Stimulated activated naive B cell treated with anti-CD40 and anti-IgM and Interleukin-4, amounts not matched to agents 10 μg/mL and 1 μg/mL and 100 μg/mL, for 72 hours (primary cell): ENCODE measurements around the gene KATNAL1.

Experiments used
- ATAC-seq, 2 donors: fragments of 150-1000 bp; cut with Tn5 transposase; replicated peaks; 2 replicates each; pipeline ENCODE4 v1.10.0; 2021; ENCODE audit warnings: moderate library complexity in 1 of 2
- DNase-seq: peaks from one replicate; pipeline ENCODE4 v3.0.0; 2021
- H3K27ac Mint-ChIP-seq: one replicate; pipeline ENCODE4 v1.8.0; 2022; ENCODE audit warnings: mild to moderate bottlenecking, mixed read lengths
- H3K27me3 Mint-ChIP-seq, 2 donors: one replicate each; pipeline ENCODE4 v1.8.0; 2022; ENCODE audit warnings: mixed read lengths in 2 of 2
- H3K36me3 Mint-ChIP-seq, 2 donors: one replicate each; pipeline ENCODE4 v1.8.0; 2022; ENCODE audit warnings: mixed read lengths in 2 of 2, mild to moderate bottlenecking in 1 of 2
- H3K4me1 Mint-ChIP-seq, 2 donors: one replicate each; pipeline ENCODE4 v1.8.0; 2022; ENCODE audit warnings: mixed read lengths in 2 of 2, mild to moderate bottlenecking in 1 of 2
- H3K4me3 Mint-ChIP-seq, 2 donors: one replicate each; pipeline ENCODE4 v1.8.0; 2022; ENCODE audit warnings: mild to moderate bottlenecking in 2 of 2, mixed read lengths in 2 of 2, moderate library complexity in 1 of 2
- H3K9me3 Mint-ChIP-seq, 2 donors: one replicate each; pipeline ENCODE4 v1.8.0; 2022; ENCODE audit warnings: mixed read lengths in 2 of 2, mild to moderate bottlenecking in 1 of 2

The KATNAL1 gene

DNA sequence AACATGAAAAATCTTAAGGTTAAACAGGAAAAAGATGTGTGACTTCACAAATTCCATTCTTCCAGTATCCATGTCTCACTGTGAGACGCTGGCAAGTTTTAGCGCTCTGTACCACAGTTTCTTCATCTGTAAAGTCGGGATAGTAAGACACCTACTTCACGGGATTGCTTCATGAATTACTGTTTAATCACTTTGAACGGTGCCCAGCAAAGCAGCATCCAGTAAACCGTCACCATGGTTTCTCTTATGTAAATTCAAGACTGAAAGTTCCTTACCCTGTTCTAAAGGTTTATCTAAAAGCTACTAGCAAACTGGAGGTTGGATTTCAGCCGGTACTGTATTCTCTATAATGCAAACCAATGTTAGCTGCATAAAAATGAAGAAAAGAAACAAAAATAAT is 53.5 kb downstream of the KATNAL1 start:
- DNase-seq (no peak), ATAC-seq (no peak)
- no peak overlapping the region for H3K4me3 Mint-ChIP-seq
- H3K9me3 Mint-ChIP-seq, result peaks cover 0 to 5% of the 10 kb centered on the region in 2 donors
- H3K4me1 Mint-ChIP-seq, result peaks cover 9 to 15% of the 10 kb centered on the region in 2 donors
- no peaks in the 10 kb centered on the region for H3K27me3 Mint-ChIP-seq
- peaks cover 11 to 13% of the 10 kb centered on the region in 2 donors for H3K36me3 Mint-ChIP-seq
- H3K27ac Mint-ChIP-seq, result no peak overlapping the region

DNA sequence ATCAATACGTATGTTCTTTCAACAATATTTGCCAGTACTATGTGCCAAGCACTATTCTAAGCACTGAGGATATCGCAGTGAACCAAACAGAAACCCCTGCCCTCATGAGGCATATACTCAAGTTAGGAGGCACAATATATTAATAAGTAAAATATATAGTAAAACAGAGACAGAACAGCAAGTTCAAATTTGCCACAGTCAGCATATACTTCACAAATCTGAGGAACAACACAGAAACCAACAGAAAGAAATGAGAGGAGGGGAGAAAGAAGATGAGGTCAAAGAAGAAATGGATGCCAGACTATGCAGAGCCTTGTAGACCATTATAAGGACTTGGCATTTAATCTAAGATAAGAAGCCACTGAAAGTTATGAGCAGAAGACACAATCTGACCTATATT is 59.9 kb downstream of the KATNAL1 start:
- H3K9me3 Mint-ChIP-seq, result peaks cover 0 to 8% of the 10 kb centered on the region in 2 donors
- H3K4me3 Mint-ChIP-seq, result no peak overlapping the region
- H3K36me3 Mint-ChIP-seq, result peaks cover 25 to 29% of the 10 kb centered on the region in 2 donors
- no peak overlapping the region for H3K27ac Mint-ChIP-seq
- peaks cover 0 to 11% of the 10 kb centered on the region in 2 donors for H3K4me1 Mint-ChIP-seq
- no peaks in the 10 kb centered on the region for H3K27me3 Mint-ChIP-seq
- DNase-seq (no peak), ATAC-seq (no peak)

DNA sequence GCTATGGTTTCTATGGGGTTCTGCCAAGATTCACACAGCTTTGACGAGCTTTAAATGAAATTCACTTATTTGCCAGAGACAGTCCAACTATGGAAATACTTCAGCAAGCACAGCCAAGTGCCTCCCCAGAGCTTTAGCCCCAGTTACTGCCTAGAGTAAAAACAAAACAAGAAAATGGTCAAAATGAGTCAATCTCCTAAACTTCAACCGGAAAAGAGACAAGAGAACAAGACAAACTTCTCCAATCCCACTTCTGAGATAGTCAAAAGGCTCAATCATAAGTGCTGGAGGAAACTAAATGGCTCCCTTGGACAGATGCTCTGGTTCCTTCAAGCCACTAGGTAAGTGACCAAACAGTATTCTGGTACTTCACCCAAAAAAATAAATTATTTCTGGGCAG is 65.8 kb downstream of the KATNAL1 start:
- Mint-ChIP-seq H3K4me3 (no peak overlapping the region), H3K4me1 (peaks cover 0 to 11% of the 10 kb centered on the region in 2 donors), H3K27ac (no peak overlapping the region), H3K9me3 (peaks cover 0 to 2% of the 10 kb centered on the region in 2 donors), H3K27me3 (no peaks in the 10 kb centered on the region), H3K36me3 (peaks cover 21 to 25% of the 10 kb centered on the region in 2 donors)
- peak in 1 of 2 donors; percentile 12 for ATAC-seq
- DNase-seq, result no peak

DNA sequence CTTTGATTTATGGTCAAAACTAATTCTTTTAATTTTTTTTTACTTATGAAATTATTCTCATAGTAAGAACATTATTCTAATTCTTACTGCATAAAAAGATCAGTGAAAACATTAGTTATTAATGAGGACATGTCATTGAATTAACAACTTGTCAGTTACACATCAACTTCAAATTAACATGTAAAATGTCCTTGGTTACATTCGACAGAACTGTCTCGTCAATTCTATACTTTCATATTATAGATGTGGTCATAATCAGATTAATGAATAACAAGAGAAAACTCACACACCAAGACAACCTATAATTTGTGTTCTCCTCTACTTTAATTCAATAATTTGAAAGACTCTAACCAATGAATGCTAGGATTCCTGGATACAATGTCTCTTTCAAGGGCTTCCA is 66.7 kb downstream of the KATNAL1 start:
- Mint-ChIP-seq H3K9me3 (peaks cover 0 to 2% of the 10 kb centered on the region in 2 donors), H3K27ac (no peak overlapping the region), H3K4me1 (peaks cover 0 to 3% of the 10 kb centered on the region in 2 donors), H3K4me3 (no peak overlapping the region), H3K36me3 (peaks cover 19 to 20% of the 10 kb centered on the region in 2 donors), H3K27me3 (no peaks in the 10 kb centered on the region)
- no peak for ATAC-seq
- no peak for DNase-seq

DNA sequence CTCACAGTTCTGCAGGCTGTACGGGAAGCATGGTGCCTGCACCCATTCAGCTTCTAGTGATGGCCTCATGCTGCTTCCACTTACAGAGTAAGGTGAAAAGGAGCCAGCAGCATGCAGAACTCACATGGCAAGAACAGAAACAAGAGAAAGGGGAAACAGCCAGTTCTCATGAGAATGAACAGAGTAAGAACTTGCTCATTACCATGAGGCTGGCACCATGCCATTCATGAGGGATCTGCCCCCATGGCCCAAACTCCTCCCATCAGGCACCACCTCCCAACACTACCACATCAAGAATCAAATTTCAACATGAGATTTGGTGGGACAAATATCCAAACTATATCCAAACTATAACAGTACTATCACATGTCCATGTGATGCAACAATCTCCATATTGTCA is 72.1 kb downstream of the KATNAL1 start:
- ATAC-seq (peak in 1 of 2 donors; percentile 53), DNase-seq (no peak)
- no peaks in the 10 kb centered on the region for H3K4me1 Mint-ChIP-seq
- no peak overlapping the region for H3K27ac Mint-ChIP-seq
- peaks cover 5 to 13% of the 10 kb centered on the region in 2 donors for H3K36me3 Mint-ChIP-seq
- H3K9me3 Mint-ChIP-seq, result no peaks in the 10 kb centered on the region
- no peak overlapping the region for H3K4me3 Mint-ChIP-seq
- H3K27me3 Mint-ChIP-seq, result no peaks in the 10 kb centered on the region

DNA sequence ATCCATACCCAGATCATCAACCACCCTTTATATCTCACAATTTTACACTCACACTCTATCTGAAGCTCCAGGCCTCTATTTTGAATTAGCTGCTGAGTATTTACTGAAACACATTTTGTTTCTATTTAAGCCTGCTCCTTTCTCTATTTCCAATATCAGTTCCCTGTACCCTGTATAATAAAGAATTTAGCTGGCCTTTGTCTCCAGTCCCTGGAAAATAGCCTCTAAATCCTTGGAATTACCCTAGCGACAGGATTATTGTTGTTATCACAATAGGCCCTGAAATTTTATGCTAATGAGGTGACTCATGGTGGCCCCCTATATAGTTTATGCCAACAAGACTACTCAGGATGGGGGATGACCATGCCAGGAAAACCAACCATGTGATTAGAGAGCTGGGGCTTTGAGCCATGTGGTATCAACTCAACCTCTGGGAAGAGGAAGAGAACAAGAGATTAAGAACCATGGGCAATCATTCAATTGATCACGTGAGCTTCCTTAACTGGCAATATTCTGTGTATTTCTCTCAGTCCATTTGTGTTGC is 72.7 kb downstream of the KATNAL1 start:
- H3K27me3 Mint-ChIP-seq, result no peaks in the 10 kb centered on the region
- H3K27ac Mint-ChIP-seq, result no peak overlapping the region
- H3K36me3 Mint-ChIP-seq, result peaks cover 6 to 9% of the 10 kb centered on the region in 2 donors
- H3K4me1 Mint-ChIP-seq, result no peaks in the 10 kb centered on the region
- DNase-seq (no peak), ATAC-seq (no peak)
- H3K9me3 Mint-ChIP-seq, result no peaks in the 10 kb centered on the region
- no peak overlapping the region for H3K4me3 Mint-ChIP-seq

GRCh38 chr13:30224732-30225131 is 82.6 kb downstream of the KATNAL1 start:
- Mint-ChIP-seq H3K4me3 (no peak overlapping the region), H3K27me3 (no peaks in the 10 kb centered on the region), H3K4me1 (peaks cover 4 to 6% of the 10 kb centered on the region in 2 donors), H3K36me3 (peaks cover 47 to 66% of the 10 kb centered on the region in 2 donors), H3K9me3 (peaks cover 11 to 18% of the 10 kb centered on the region in 2 donors), H3K27ac (no peak overlapping the region)
- peak; percentile 67 to 85 for ATAC-seq
- DNase-seq, result no peak

- Mint-ChIP-seq H3K27ac (peak overlapping the region; percentile 47), H3K4me1 (peaks cover 6% of the 10 kb centered on the region in 2 donors), H3K36me3 (peaks cover 42 to 59% of the 10 kb centered on the region in 2 donors), H3K4me3 (no peak overlapping the region), H3K27me3 (no peaks in the 10 kb centered on the region), H3K9me3 (peaks cover 11 to 18% of the 10 kb centered on the region in 2 donors)
- DNase-seq (no peak), ATAC-seq (peak in 1 of 2 donors; percentile 46)
These were observed 85.1 kb downstream of the KATNAL1 start for GRCh38 chr13:30222254-30222653.

DNA sequence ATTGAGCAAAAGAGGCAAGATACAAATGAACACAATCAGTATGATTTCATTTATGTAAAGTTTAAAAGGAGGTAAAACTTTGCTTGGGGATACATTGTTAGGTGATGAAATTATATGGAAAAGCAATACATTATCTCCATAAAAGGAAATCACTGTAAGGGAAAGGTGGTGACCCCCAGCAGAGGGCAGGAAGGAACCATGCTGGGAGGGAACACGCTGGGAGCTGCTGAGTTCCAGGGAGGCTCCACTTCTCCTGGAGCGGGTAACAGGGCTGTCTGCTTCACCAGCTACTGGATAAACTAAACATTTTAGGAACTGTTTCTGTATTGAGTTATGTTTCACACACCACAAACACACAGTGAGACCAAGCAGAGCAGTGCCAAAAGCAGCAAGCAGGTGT is 91.2 kb downstream of the KATNAL1 start:
- Mint-ChIP-seq H3K36me3 (peaks cover 15 to 21% of the 10 kb centered on the region in 2 donors), H3K27me3 (no peaks in the 10 kb centered on the region), H3K9me3 (no peaks in the 10 kb centered on the region), H3K4me1 (peaks cover 0 to 2% of the 10 kb centered on the region in 2 donors), H3K4me3 (no peak overlapping the region), H3K27ac (no peak overlapping the region)
- ATAC-seq (no peak), DNase-seq (no peak)

- Mint-ChIP-seq H3K27me3 (no peaks in the 10 kb centered on the region), H3K36me3 (peaks cover 20 to 25% of the 10 kb centered on the region in 2 donors), H3K4me1 (no peaks in the 10 kb centered on the region), H3K4me3 (no peak overlapping the region), H3K9me3 (no peaks in the 10 kb centered on the region), H3K27ac (no peak overlapping the region)
- ATAC-seq (no peak), DNase-seq (no peak)
These were observed 95.1 kb downstream of the KATNAL1 start for GRCh38 chr13:30212256-30212655.

DNA sequence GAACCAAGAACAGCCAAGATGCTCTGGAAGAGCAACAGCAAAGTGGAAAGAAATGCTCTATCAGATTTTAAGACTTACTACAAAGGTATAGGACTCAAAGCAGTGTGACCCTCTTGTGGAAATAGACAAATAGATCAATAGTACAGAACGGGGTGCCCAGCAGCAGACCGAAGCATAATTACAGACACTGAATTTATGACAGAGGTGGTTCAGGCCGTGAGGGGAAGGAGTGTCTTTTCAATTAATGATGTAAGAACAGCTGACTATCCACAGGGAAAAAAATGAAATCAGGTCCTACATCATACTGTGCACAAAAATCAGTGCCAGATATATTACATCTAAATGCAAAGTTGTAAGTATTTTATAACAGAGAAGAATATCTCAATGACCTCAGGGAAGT is 95.6 kb downstream of the KATNAL1 start:
- ATAC-seq, result no peak
- no peak for DNase-seq
- no peaks in the 10 kb centered on the region for H3K4me1 Mint-ChIP-seq
- H3K36me3 Mint-ChIP-seq, result peaks cover 20 to 27% of the 10 kb centered on the region in 2 donors
- H3K4me3 Mint-ChIP-seq, result no peak overlapping the region
- H3K27me3 Mint-ChIP-seq, result no peaks in the 10 kb centered on the region
- no peak overlapping the region for H3K27ac Mint-ChIP-seq
- H3K9me3 Mint-ChIP-seq, result no peaks in the 10 kb centered on the region

GRCh38 chr13:30204564-30204963 is 102.8 kb downstream of the KATNAL1 start:
- H3K4me1 Mint-ChIP-seq, result no peaks in the 10 kb centered on the region
- no peak overlapping the region for H3K27ac Mint-ChIP-seq
- H3K4me3 Mint-ChIP-seq, result no peak overlapping the region
- no peaks in the 10 kb centered on the region for H3K27me3 Mint-ChIP-seq
- ATAC-seq, result no peak
- H3K9me3 Mint-ChIP-seq, result no peaks in the 10 kb centered on the region
- H3K36me3 Mint-ChIP-seq, result peaks cover 12 to 21% of the 10 kb centered on the region in 2 donors
- DNase-seq, result no peak

DNA sequence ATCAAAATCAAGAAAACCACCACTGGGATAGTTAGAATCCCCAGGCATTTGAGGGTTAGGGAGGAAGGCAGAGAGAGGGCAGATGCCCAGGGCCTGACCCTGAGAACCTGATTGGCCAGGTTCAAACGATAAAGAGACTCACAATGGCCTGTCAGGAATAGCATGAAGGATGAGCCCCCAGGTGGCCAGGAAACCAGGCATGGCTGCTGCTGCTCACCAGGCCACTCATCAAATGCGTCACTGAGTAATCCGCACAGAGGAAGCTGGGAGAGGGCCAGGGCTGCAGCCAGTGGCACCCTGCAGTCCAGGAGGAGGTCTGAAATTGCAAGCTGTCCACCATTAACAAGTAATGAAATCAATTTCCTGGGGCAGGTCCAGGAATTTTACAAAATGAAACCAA is 111.3 kb downstream of the KATNAL1 start:
- H3K27me3 Mint-ChIP-seq, result no peaks in the 10 kb centered on the region
- H3K4me3 Mint-ChIP-seq, result no peak overlapping the region
- no peak overlapping the region for H3K27ac Mint-ChIP-seq
- H3K36me3 Mint-ChIP-seq, result no peaks in the 10 kb centered on the region
- H3K9me3 Mint-ChIP-seq, result no peaks in the 10 kb centered on the region
- DNase-seq, result no peak
- no peak for ATAC-seq
- H3K4me1 Mint-ChIP-seq, result no peaks in the 10 kb centered on the region

GRCh38 chr13:30194906-30195305 is 112.4 kb downstream of the KATNAL1 start:
- Mint-ChIP-seq H3K27ac (no peak overlapping the region), H3K27me3 (no peaks in the 10 kb centered on the region), H3K9me3 (no peaks in the 10 kb centered on the region), H3K4me1 (no peaks in the 10 kb centered on the region), H3K4me3 (no peak overlapping the region), H3K36me3 (no peaks in the 10 kb centered on the region)
- no peak for ATAC-seq
- DNase-seq, result no peak

DNA sequence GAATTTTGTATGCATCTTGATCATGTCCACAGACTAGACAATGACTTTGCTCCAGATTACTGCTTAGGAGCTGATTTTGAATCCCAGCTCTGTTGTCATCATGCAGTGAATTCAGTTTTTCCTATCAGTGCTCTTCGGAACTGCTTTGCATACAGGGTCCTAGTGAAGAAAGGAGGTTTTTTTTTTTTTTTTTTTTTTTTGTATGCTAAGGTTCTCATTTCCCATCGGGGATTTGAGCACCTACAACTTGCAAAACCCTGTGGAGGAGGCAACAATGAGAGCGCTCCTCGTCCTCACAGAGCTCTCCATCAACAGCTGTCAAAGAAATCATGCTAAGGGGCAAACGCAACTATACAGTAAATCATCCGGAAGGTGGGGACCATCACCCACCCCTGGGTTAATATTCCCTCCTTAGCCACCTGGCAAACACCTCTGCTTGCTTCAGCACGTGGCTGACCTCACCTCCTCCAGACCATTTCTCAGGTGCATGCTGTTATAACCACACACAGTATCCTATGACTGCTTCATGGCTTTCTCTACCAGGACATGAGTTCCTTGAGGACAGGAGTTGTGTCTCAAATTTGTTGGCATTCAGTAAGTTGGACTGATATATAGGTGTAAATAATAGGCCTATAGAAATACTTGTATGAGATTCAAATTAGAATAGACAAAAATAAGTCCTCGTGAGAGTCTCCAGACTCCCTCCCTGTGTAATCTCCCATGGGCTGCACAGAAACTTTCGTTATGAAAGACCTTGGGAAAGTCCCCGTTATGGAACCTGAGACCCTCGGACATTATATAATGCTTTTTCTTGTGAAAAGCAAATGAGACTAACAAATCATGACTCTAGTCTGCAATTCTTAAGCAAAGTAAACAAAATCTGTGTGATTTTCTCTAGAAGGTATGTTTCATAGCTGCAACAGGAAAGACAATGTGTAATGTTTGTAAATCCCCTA is 113.8 kb downstream of the KATNAL1 start:
- no peak overlapping the region for H3K27ac Mint-ChIP-seq
- no peak for DNase-seq
- H3K36me3 Mint-ChIP-seq, result no peaks in the 10 kb centered on the region
- H3K9me3 Mint-ChIP-seq, result no peaks in the 10 kb centered on the region
- no peaks in the 10 kb centered on the region for H3K27me3 Mint-ChIP-seq
- H3K4me3 Mint-ChIP-seq, result no peak overlapping the region
- ATAC-seq, result no peak
- H3K4me1 Mint-ChIP-seq, result no peaks in the 10 kb centered on the region
